Endothelial cell of umbilical vein (primary cell): ENCODE results near the gene PRPF40B. TPM values are rescaled to one million over a fixed set of nuclear protein-coding genes. Genes with fewer than 3 reads are reported as not detected.

Source experiments
- BruUV-seq: library from RNA; stranded (reverse); fragments of 400-500 nt; replicated peaks from 2 replicates; lab custom pipeline; 2021; lab: Mats Ljungman, UMichigan
- CTCF ChIA-PET: fragments of 300-600, 350-600 bp; sonication (Branson Sonifier 250); formaldehyde crosslinking; loops from one replicate; lab custom pipeline; 2021; ENCODE audit warnings: antibody characterized with exemption, inconsistent platforms; lab: Charles Lee
- POLR2A ChIA-PET: fragments of 300-600, 350-600 bp; sonication (Branson Sonifier 250); formaldehyde crosslinking; loops from one replicate; lab custom pipeline; 2021; ENCODE audit warnings: antibody characterized with exemption, inconsistent platforms; lab: Charles Lee
- DNase-seq: peaks from one replicate; pipeline ENCODE4 v3.0.0-alpha.2; 2011; ENCODE audit warnings: low read depth, low spot score
- FAIRE-seq: peaks from 2 replicates; lab custom pipeline; 2011; peaks lifted over from hg19 to GRCh38; lab: Jason Lieb, UNC
- H2AFZ ChIP-seq: 2 replicates; pipeline ENCODE4 v1.6.0; 2012; ENCODE audit warnings: low read depth, low read length, control low read depth, inconsistent platforms
- H3K27ac ChIP-seq: 2 replicates; pipeline ENCODE4 v1.5.1; 2011; ENCODE audit warnings: low read depth, mild to moderate bottlenecking, control low read depth, low read length, moderate library complexity; ENCODE audit not compliant: insufficient read depth
- H3K27me3 ChIP-seq, 2 experiments: 2 replicates each; pipeline versions ENCODE4 v1.6.0 to v1.6.1; 2011; ENCODE audit warnings: low read length in 2 of 2, mixed read lengths in 1 of 2; ENCODE audit not compliant: control insufficient read depth in 2 of 2, insufficient read depth in 2 of 2
- H3K36me3 ChIP-seq, 2 experiments: 2 replicates in 1 of 2; 3 replicates in 1 of 2; pipeline ENCODE4 v1.5.1; 2011; ENCODE audit warnings: low read length in 2 of 2, mild to moderate bottlenecking in 1 of 2, moderate library complexity in 1 of 2; ENCODE audit not compliant: control insufficient read depth in 2 of 2, insufficient read depth in 2 of 2; ENCODE audit errors: extremely low read depth in 1 of 2
- H3K4me1 ChIP-seq: 3 replicates; pipeline ENCODE4 v1.5.1; 2011; ENCODE audit warnings: mild to moderate bottlenecking, low read length; ENCODE audit not compliant: control insufficient read depth, insufficient read depth; ENCODE audit errors: extremely low read depth
- H3K4me2 ChIP-seq: 2 replicates; pipeline ENCODE4 v1.6.1; 2011; ENCODE audit warnings: low read length, control low read depth, mixed read lengths; ENCODE audit not compliant: insufficient read depth
- H3K4me3 ChIP-seq, 3 experiments: fragments of 200-600 bp in 1 of 3; sonication (generic), shearing (Covaris generic) in 1 of 3; replicated peaks in 1 of 3; 2 replicates each; pipeline ENCODE4 v1.5.1; 2011 to 2016; ENCODE audit warnings: control low read depth in 3 of 3, low read length in 3 of 3, mild to moderate bottlenecking in 2 of 3, inconsistent platforms in 1 of 3, low read depth in 1 of 3, moderate library complexity in 1 of 3; ENCODE audit not compliant: insufficient read depth in 1 of 3
- H3K79me2 ChIP-seq: 2 replicates; pipeline ENCODE4 v1.6.0; 2012; ENCODE audit warnings: low read length, inconsistent platforms; ENCODE audit not compliant: control insufficient read depth, insufficient read depth
- H3K9ac ChIP-seq: replicated peaks from 2 replicates; pipeline ENCODE3; 2011; ENCODE audit warnings: low read length, control low read depth; ENCODE audit not compliant: insufficient read depth; ENCODE audit errors: extremely low read depth
- H3K9me1 ChIP-seq: replicated peaks from 3 replicates; pipeline ENCODE4 v1.6.0; 2011; ENCODE audit warnings: mild to moderate bottlenecking, low read length; ENCODE audit not compliant: control insufficient read depth, insufficient read depth; ENCODE audit errors: extremely low read depth
- H3K9me3 ChIP-seq: replicated peaks from 2 replicates; pipeline ENCODE4 v1.5.1; 2012; ENCODE audit warnings: low read length, inconsistent platforms; ENCODE audit not compliant: control insufficient read depth, insufficient read depth
- H4K20me1 ChIP-seq: replicated peaks from 2 replicates; pipeline ENCODE3; 2011; ENCODE audit warnings: mild to moderate bottlenecking, low read length; ENCODE audit not compliant: control insufficient read depth, insufficient read depth; ENCODE audit errors: extremely low read depth
- CTCF ChIP-seq, 2 donors: IDR thresholded peaks; 1 replicate in 1 of 2; 2 replicates in 1 of 2; pipeline ENCODE4 v1.5.1; 2011; ENCODE audit warnings: low read length in 2 of 2, mild to moderate bottlenecking in 2 of 2, moderate library complexity in 2 of 2, control low read depth in 1 of 2, inconsistent platforms in 1 of 2, low read depth in 1 of 2; ENCODE audit not compliant: insufficient read depth in 1 of 2; ENCODE audit errors: extremely low read depth in 1 of 2
- EZH2 ChIP-seq: IDR thresholded peaks from 2 replicates; pipeline ENCODE4 v1.6.1; 2012; ENCODE audit warnings: borderline replicate concordance, low read depth, mild to moderate bottlenecking, moderate library complexity, low read length, inconsistent platforms; ENCODE audit not compliant: severe bottlenecking
- FOS ChIP-seq: IDR thresholded peaks from 2 replicates; pipeline ENCODE4 v1.6.1; 2011; ENCODE audit warnings: mild to moderate bottlenecking, low read length, moderate library complexity, borderline replicate concordance; ENCODE audit not compliant: insufficient read depth
- GATA2 ChIP-seq: IDR thresholded peaks from 2 replicates; pipeline ENCODE4 v1.7.0; 2011; ENCODE audit warnings: low read depth, mild to moderate bottlenecking, moderate library complexity, mixed read lengths, low read length; ENCODE audit not compliant: insufficient read length, insufficient read depth
- JUN ChIP-seq: IDR thresholded peaks from 2 replicates; pipeline ENCODE4 v1.6.1; 2011; ENCODE audit warnings: borderline replicate concordance, low read depth; ENCODE audit not compliant: insufficient read length, insufficient read depth
- MAX ChIP-seq: IDR thresholded peaks from 2 replicates; pipeline ENCODE4 v1.6.1; 2011; ENCODE audit not compliant: insufficient read depth, insufficient read length
- MYC ChIP-seq: IDR thresholded peaks from one replicate; pipeline ENCODE4 v1.6.1; 2011; ENCODE audit warnings: mild to moderate bottlenecking, low read depth, low read length
- POLR2A ChIP-seq: IDR thresholded peaks from 2 replicates; pipeline ENCODE4 v1.6.1; 2012; ENCODE audit warnings: low read depth, mild to moderate bottlenecking, control low read depth, low read length
- POLR2AphosphoS5 ChIP-seq: IDR thresholded peaks from 2 replicates; pipeline ENCODE4 v1.6.1; 2012; ENCODE audit warnings: low read depth, mild to moderate bottlenecking, control low read depth, low read length, moderate library complexity; ENCODE audit not compliant: insufficient read depth
- dilution Hi-C: fragments of 300-500 bp; cut with MboI; formaldehyde crosslinking; loops from one replicate; pipeline ENCODE4 v1.15.0; 2019; ENCODE audit warnings: low sequenced_read_pairs; ENCODE audit not compliant: extremely low pct_ligation_motif_present
- intact Hi-C: fragments of 100-400 bp; cut with micrococcal nuclease; formaldehyde crosslinking; loops from one replicate; pipeline ENCODE4 v1.10.0; 2022
- polyA plus RNA-seq, 4 experiments: library from polyadenylated mRNA; depleted of rRNA in 3 of 4; stranded (reverse) in 3 of 4; unstranded in 1 of 4; fragments of >200 nt; gene quantifications; 2 replicates each; pipeline versions ENCODE4 v1.2.1 to v1.2.3, GENCODE V29; 2011 to 2012; ENCODE audit warnings: missing spikeins in 1 of 4
- total RNA-seq: library from RNA; stranded (reverse); gene quantifications from 2 replicates; pipeline ENCODE4 v1.2.3, GENCODE V29; 2021

PRPF40B gene
- total and polyA plus RNA-seq, 2 donors (not counting 3 experiments of a cell fraction or from before 2014, with no cell fraction given) = 5.4 to 9.9 TPM

- Histone ChIP-seq H3K4me3 (no peak overlapping the region), H3K27me3 (no peaks in the 10 kb centered on the region), H3K4me1 (peaks cover 15% of the 10 kb centered on the region), H3K36me3 (no peaks in the 10 kb centered on the region), H3K9me1 (no peaks in the 10 kb centered on the region), H4K20me1 (no peaks in the 10 kb centered on the region), H3K4me2 (no peak overlapping the region), H3K9me3 (no peaks in the 10 kb centered on the region), H3K9ac (no peak overlapping the region), H3K79me2 (no peaks in the 10 kb centered on the region), H3K27ac (no peak overlapping the region), H2AFZ (no peak overlapping the region)
- intact Hi-C loops (no loop called here), dilution Hi-C loops (no loop called here)
- ChIA-PET CTCF (interaction anchor here (2.2 kb wide), 1 partner anchor 9 kb away, joined by 5 read pairs; no protein-coding TSS in a partner anchor), POLR2A (interaction anchor here (0.7 kb wide), 1 partner anchor 70 kb away, joined by 4 read pairs; no protein-coding TSS in a partner anchor)
- no peak for FAIRE-seq
- no peak for DNase-seq
- no TSS peak for BruUV-seq
- no peak for TF ChIP-seq MAX
- no peak for TF ChIP-seq JUN
- TF ChIP-seq GATA2 = no peak
- TF ChIP-seq POLR2AphosphoS5 = no peak
- TF ChIP-seq EZH2 = no peak
- no peak for TF ChIP-seq MYC
- no peak for TF ChIP-seq FOS
- TF ChIP-seq CTCF (IDR thresholded peaks at IDR 0.05; ENCODE audit: extremely low read depth in 1 of 2, insufficient read depth in 1 of 2, low read depth in 1 of 2, low read length in 2 of 2) = no peak
- TF ChIP-seq POLR2A = no peak
Measured at GRCh38 chr12:49632401-49632800, 9.0 kb downstream of the PRPF40B start.
